ENCODE data around the gene SUOX.
"Not testable (repeated sequence)": the region's sequence is repeated elsewhere in the genome, so short reads cannot be mapped to it uniquely, and the experiment has no call there.

The SUOX gene

DNA sequence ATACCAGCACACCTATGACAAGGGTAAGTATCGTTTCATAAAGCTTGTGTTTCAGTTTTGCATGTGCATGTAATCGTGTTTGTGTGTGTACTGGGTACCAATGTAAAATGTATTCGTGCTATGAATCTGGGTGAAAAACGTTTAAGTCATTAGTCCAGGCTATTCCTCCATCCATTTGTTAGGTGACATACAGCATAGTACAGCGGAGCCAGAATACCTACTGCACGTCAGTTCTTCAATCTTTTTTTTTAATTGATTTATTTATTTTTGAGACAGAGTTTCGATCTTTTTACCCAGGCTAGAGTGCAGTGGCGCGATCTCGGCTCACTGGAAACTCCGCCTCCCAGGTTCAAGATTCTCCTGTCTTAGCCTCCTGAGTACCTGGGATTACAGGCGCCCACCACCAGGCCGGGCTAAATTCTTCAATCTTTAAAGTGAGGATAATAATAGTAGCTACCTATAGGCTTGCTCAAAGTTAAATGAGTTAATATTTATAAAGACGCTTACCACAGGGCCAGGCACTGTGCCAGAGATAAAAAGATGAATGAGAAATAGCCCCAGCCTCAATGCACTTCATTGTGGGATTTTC, 44.0 kb downstream of the SUOX start:
- POLR2A ChIA-PET, result interaction anchor here (0.8 to 1.6 kb wide), 8 partner anchors 12 to 303 kb away, joined by 3 to 15 read pairs (median 4); partner anchors contain the start of genes ORMDL2, SARNP, SUOX and ZC3H10
- DNase-seq (ENCODE audit: extremely low spot score), result no peak
- no peak for TF ChIP-seq ARNT (IDR thresholded peaks at IDR 0.05)
- no peak for TF ChIP-seq ELF4 (IDR thresholded peaks at IDR 0.05)
- no peak for TF ChIP-seq LEF1 (IDR thresholded peaks at IDR 0.05; ENCODE audit: borderline replicate concordance)
- TF ChIP-seq, protein P1, sequence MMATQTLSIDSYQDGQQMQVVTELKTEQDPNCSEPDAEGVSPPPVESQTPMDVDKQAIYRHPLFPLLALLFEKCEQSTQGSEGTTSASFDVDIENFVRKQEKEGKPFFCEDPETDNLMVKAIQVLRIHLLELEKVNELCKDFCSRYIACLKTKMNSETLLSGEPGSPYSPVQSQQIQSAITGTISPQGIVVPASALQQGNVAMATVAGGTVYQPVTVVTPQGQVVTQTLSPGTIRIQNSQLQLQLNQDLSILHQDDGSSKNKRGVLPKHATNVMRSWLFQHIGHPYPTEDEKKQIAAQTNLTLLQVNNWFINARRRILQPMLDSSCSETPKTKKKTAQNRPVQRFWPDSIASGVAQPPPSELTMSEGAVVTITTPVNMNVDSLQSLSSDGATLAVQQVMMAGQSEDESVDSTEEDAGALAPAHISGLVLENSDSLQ (IDR thresholded peaks at IDR 0.05), result no peak
- no peak for TF ChIP-seq ZNF384 (IDR thresholded peaks at IDR 0.05)
- no peak for TF ChIP-seq TARDBP (IDR thresholded peaks at IDR 0.05)
- CTCF ChIA-PET, result interaction anchor here (1.1 to 2.6 kb wide), 4 partner anchors 11 to 303 kb away, joined by 3 to 10 read pairs (median 4); partner anchors contain the start of gene ZC3H10

DNA sequence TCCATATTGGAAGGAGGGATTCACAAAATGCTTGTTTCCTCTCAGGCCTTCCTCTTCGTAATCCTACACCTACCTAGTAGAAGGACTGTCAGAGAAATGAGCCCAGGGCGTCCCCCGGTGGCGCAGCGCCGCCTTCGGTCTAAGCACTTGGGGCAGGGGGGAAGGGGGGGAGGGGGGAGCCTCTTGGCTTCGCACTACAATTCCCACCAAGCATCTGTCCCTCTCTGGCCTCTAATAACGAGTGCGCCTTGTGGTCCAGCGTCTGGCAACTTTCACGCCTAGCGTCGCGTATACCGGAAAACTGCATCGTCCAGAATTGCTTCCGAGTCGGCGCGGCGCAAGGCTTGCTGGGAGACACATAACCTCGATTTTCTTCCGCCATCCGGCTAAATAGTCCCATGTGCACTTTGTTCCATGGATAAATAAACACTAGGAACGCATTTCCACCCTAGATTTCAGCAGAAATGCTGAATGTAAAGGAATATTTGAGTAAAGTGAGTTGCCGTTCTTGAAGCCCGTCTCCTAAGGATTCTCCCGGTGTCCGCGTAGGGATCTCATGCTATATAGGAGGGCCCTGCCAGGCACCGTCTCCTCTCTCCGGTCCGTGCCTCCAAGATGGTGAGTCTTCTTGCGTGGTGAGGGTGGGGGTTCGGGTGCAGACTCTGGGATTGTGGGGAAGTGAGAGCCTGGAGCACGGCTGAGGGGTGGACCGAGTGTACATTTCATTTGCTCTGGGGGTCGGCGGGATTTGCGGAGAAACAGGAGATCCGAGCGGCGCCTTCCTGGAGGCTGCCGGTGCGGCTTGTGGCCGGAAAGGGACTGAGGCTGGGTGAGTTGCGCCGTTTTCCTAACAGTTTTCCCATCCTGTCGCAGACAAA, 44.7 kb downstream of the SUOX start, which contains the start of gene RPS26:
TSS of gene RPS26 (plus strand) at position 367 of the 878 bp plus-strand sequence. CDS start at position 616, 249 bp downstream.
- ChIA-PET POLR2A (interaction anchor here (1.0 to 1.6 kb wide), 2 partner anchors 48 to 303 kb away, joined by 3 read pairs; no protein-coding TSS in a partner anchor), CTCF (interaction anchor here (1.8 to 2.6 kb wide), 2 partner anchors 12 to 46 kb away, joined by 5 to 10 read pairs; no protein-coding TSS in a partner anchor)
- peak; percentile 89 for DNase-seq (ENCODE audit: extremely low spot score)
- peak; percentile 91 for TF ChIP-seq L3MBTL2 (conservative IDR thresholded peaks at IDR 0.05)
- TF ChIP-seq FOXA1 (IDR thresholded peaks at IDR 0.05), result no peak
- TF ChIP-seq CTBP1 (IDR thresholded peaks at IDR 0.05; ENCODE audit: borderline replicate concordance), result peak; percentile 58
- TF ChIP-seq ARNT (IDR thresholded peaks at IDR 0.05), result no peak
- no peak for TF ChIP-seq ZNF384 (IDR thresholded peaks at IDR 0.05)
- TF ChIP-seq SP1 (IDR thresholded peaks at IDR 0.05), result no peak
- no peak for TF ChIP-seq BHLHE40 (IDR thresholded peaks at IDR 0.05; ENCODE audit: borderline replicate concordance)
- TF ChIP-seq ELF4 (IDR thresholded peaks at IDR 0.05), result peak; percentile 89
- TF ChIP-seq, protein P1 (IDR thresholded peaks at IDR 0.05), result 0 out of 2 replicates have a peak, but pooled peaks have one; percentile 37
- TF ChIP-seq FOXM1 (IDR thresholded peaks at IDR 0.05; ENCODE audit: borderline replicate concordance), result no peak
- peak; percentile 94 for TF ChIP-seq NFRKB (IDR thresholded peaks at IDR 0.05)
- TF ChIP-seq TARDBP (IDR thresholded peaks at IDR 0.05), result peak; percentile 75
- TF ChIP-seq SUZ12 (IDR thresholded peaks at IDR 0.05), result peak; percentile 70; the same call in 1 of the 2 replicates
- no peak for TF ChIP-seq FOXK2 (IDR thresholded peaks at IDR 0.05)

DNA sequence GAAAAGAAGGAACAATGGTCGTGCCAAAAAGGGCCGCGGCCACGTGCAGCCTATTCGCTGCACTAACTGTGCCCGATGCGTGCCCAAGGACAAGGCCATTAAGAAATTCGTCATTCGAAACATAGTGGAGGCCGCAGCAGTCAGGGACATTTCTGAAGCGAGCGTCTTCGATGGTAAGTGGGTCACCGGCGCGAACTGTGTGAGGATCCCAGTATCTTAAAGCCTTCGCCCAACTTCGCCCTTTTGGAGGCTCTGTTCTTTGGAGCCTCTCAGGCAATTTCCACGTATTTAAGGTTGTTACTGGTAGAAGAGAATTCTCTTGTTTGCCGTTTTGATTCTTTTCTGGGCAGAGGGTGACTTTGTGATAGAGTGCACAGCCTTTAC, 45.3 kb downstream of the SUOX start:
- CTCF ChIA-PET; DNase-seq (ENCODE audit: extremely low spot score); POLR2A ChIA-PET: not testable (repeated sequence)

DNA sequence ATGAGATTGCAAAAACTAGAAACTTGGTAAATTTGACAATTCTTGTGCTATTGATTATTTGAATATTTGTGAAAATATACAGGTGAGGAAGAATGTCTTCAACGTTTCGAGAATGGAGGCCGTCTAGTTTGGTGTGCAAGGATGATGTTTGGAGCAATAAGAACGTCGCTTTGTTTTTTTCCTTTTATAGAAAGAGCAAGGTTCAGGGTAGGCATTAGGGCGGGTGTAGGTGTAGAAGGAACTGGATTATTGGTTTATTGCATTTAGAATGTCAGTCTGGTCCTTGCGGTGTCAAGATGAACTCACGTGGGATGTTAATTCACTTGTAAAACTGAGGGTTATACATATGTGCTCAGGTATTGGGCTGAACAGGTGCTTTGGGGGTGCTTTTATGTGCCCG, 45.8 kb downstream of the SUOX start:
- DNase-seq (ENCODE audit: extremely low spot score), result no peak
- ChIA-PET POLR2A (no interaction called here), CTCF (no interaction called here)
- TF ChIP-seq, protein P1 (IDR thresholded peaks at IDR 0.05), result no peak
- TF ChIP-seq ARNT (IDR thresholded peaks at IDR 0.05) (no peak), NFRKB (IDR thresholded peaks at IDR 0.05) (no peak), SUZ12 (IDR thresholded peaks at IDR 0.05) (no peak), BHLHE40 (IDR thresholded peaks at IDR 0.05; ENCODE audit: borderline replicate concordance) (no peak), L3MBTL2 (conservative IDR thresholded peaks at IDR 0.05) (no peak), LEF1 (IDR thresholded peaks at IDR 0.05; ENCODE audit: borderline replicate concordance) (no peak), SP1 (IDR thresholded peaks at IDR 0.05) (no peak), FOXM1 (IDR thresholded peaks at IDR 0.05; ENCODE audit: borderline replicate concordance) (no peak), ELF4 (IDR thresholded peaks at IDR 0.05) (no peak), FOXA1 (IDR thresholded peaks at IDR 0.05) (no peak), HDGF (IDR thresholded peaks at IDR 0.05; ENCODE audit: borderline replicate concordance) (no peak), TARDBP (IDR thresholded peaks at IDR 0.05) (no peak), CTBP1 (IDR thresholded peaks at IDR 0.05; ENCODE audit: borderline replicate concordance) (no peak), FOXK2 (IDR thresholded peaks at IDR 0.05) (no peak), ZNF384 (IDR thresholded peaks at IDR 0.05) (no peak)

GRCh38 chr12:56046027-56046780, 49.1 kb downstream of the SUOX start:
- TF ChIP-seq ARNT (IDR thresholded peaks at IDR 0.05) (no peak), SUZ12 (IDR thresholded peaks at IDR 0.05) (no peak), FOXK2 (IDR thresholded peaks at IDR 0.05) (no peak), CTBP1 (IDR thresholded peaks at IDR 0.05; ENCODE audit: borderline replicate concordance) (no peak), TARDBP (IDR thresholded peaks at IDR 0.05) (no peak), L3MBTL2 (conservative IDR thresholded peaks at IDR 0.05) (no peak), HDGF (IDR thresholded peaks at IDR 0.05; ENCODE audit: borderline replicate concordance) (no peak), FOXA1 (IDR thresholded peaks at IDR 0.05) (no peak), ZNF384 (IDR thresholded peaks at IDR 0.05) (no peak), NFRKB (IDR thresholded peaks at IDR 0.05) (no peak)
- TF ChIP-seq, protein P1 (IDR thresholded peaks at IDR 0.05), result no peak
- CTCF ChIA-PET, result interaction anchor here (1.2 to 1.3 kb wide), 2 partner anchors 58 to 308 kb away, joined by 3 to 5 read pairs; partner anchors contain the start of gene PA2G4
- POLR2A ChIA-PET, result interaction anchor here (1.5 to 4.9 kb wide), 4 partner anchors 33 to 143 kb away, joined by 4 to 47 read pairs (median 13); partner anchors contain the start of genes ERBB3, PA2G4, RPL41 and SMARCC2
- DNase-seq (ENCODE audit: extremely low spot score), result no peak
